HG02852 (cell line): ENCODE results near the gene SMIM1.

Source experiments
- ATAC-seq: cut with Tn5 transposase; IDR thresholded peaks from one replicate; pipeline ENCODE4 v1.9.1; 2021; ENCODE audit warnings: mild to moderate bottlenecking, moderate library complexity; ENCODE audit not compliant: unreplicated experiment

Gene SMIM1

GRCh38 chr1:3775490-3776230 is 3.1 kb downstream of the SMIM1 start:
- no peak for ATAC-seq

- no peak for ATAC-seq
Measured at GRCh38 chr1:3776231-3776961, 3.8 kb downstream of the SMIM1 start.

- ATAC-seq = no peak
Measured at GRCh38 chr1:3777078-3777547, 4.6 kb downstream of the SMIM1 start.

DNA sequence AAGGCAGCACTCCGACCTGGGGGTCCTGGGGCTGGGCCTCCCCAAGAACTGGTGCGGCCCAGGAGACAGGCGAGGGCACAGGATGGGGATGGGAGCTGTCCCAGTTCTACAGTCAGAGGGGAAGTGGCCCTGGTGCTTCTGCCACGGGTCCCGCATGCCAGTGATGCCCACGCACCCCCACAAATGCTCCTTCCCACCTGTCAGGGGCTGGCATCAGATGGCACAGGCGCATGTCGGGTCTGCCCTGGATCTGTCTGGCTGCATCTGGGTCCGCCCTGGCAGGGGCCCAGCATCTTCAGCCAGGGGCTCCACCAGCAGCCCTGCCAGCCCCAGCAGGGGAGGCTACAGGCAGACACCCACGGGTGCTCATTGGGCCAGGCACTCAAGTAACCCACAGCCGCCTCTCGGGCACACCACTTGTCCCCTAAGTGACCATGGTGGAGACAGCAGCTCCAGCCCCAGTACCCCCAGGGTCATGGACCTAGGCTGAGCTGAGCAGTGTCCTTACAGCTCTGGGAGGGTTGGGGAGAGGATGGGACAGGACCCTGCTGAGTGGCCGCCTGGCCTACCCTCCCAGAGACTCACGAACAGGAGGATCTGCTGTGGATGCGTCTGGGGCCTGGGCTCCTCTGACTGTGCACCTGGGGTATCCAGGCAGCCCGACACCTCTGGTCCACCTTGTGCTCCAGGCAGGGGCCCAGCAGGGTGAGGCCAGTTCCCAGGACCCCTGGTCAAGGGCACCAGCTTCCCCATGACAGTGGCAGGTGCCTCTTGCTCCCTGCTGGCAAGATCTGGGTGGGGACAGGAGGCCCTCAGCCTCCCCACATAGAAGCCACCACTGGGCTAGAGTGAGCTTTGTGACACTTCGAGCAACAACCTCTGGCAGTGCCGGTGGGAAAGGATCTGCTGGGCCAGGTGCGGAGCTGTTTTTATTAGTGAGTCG is 5.4 kb downstream of the SMIM1 start:
- no peak for ATAC-seq

- ATAC-seq = no peak
Measured at GRCh38 chr1:3778590-3779264, 6.2 kb downstream of the SMIM1 start.

DNA sequence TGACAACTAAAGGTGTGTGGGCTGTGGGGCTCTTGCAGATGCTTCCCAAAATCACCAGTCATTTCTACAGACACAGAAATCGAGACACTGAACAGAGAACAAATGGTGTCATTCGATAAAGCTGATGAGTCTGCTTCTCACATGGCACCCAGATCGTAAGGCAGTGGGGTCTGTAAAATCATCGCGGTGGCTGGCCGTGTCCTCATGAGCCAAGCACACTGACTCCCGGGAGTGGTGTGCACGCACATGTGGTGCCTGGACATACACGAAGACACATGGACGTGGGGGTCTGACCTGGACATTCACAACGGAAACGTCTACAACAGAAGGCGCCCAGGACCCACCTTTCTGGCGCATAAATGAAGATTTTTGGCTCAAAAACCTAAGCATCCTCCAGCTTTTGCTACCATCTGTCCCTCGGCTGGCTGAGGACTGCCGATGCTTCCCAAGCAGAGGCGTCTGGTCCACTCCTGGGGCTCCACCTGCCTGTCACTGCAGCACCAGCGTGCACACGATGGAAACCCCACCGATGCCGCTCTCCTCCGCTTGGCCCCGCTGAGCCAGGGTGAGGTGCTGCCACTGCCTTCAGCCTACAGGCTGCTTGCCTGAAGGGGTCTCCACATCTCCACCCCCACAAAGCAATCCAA is 6.8 kb downstream of the SMIM1 start:
- ATAC-seq = no peak

DNA sequence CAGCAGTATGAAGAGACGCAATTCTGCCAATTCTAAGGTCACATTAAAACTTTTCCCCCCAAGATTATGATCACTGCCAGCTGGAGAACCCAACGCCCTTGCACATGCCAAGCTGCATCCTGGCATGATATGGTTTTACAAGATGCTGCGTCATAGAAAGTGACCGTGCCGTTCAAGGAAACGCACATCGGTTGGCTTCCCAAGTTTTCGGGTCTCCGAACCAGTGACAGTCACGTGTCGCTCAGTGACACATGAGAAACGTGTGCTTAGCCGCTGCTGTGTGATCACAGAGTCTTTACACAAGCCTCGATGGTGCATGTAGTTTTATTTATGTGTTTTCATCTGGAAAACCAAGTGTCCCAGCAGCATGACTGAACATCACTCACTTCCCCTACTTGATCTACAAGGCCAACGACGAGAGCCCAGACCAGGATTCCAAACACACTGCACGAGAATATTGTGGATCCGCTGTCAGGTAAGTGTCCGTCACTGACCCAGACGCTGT is 7.4 kb downstream of the SMIM1 start:
- ATAC-seq = no peak

DNA sequence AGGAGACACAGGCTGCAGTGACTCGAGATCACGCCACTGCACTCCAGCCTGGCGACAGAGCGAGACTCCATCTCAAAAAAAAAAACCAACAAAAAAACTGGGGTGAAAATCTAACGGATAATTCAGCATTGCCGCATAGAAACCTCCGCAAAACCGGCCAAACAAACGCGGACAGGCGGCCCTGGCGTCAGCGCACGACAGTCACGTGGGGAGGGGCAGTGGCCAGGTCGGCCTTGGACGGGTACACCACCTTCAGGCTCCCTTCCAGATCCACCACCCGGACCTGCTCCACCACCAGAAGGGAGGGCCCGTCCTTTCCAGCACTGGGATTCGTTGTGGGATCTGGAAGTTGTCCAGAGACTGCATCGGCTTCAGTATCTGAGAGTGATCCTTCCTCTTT is 8.4 kb downstream of the SMIM1 start:
- ATAC-seq = no peak

- ATAC-seq = no peak
Measured at GRCh38 chr1:3783651-3784474, 11.3 kb downstream of the SMIM1 start.

- no peak for ATAC-seq
Measured at GRCh38 chr1:3785045-3785444, 12.5 kb downstream of the SMIM1 start.

DNA sequence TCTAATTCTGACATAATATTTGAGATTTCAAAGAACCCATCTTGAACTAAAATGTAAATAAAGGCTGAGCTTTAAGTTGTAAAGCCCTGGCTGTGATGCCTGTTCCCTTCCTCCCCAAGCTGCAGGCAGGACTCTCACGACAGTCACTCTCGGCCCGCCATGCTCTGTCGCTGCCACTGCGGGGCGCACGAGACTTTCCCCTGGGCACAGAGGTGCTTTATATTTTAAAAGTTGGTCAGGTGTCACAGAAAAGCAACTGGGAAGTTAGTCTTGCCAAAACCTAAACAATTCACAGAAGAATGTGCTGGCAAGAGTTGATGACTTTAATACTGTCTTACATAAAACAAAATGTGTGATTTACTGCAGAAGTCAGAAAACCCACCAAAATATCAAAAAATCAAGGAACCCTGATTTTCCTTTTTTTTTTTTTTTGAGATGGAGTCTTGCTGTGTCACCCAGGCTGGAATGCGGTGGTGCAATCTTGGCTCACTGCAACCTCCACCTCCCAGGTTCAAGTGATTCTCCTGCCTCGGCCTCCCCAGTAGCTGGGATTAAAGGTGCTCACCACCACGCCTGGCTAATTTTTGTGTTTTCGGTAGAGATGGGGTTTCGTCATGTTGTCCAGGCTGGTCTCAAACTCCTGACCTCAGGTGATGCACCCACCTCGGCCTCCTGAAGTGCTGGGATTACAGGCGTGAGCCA is 13.1 kb downstream of the SMIM1 start:
- no peak for ATAC-seq

GRCh38 chr1:3786468-3787348 is 14.2 kb downstream of the SMIM1 start:
- ATAC-seq = no peak

GRCh38 chr1:3787349-3787715 is 14.8 kb downstream of the SMIM1 start:
- no peak for ATAC-seq

- ATAC-seq = no peak
Measured at GRCh38 chr1:3787745-3788605, 15.4 kb downstream of the SMIM1 start.

DNA sequence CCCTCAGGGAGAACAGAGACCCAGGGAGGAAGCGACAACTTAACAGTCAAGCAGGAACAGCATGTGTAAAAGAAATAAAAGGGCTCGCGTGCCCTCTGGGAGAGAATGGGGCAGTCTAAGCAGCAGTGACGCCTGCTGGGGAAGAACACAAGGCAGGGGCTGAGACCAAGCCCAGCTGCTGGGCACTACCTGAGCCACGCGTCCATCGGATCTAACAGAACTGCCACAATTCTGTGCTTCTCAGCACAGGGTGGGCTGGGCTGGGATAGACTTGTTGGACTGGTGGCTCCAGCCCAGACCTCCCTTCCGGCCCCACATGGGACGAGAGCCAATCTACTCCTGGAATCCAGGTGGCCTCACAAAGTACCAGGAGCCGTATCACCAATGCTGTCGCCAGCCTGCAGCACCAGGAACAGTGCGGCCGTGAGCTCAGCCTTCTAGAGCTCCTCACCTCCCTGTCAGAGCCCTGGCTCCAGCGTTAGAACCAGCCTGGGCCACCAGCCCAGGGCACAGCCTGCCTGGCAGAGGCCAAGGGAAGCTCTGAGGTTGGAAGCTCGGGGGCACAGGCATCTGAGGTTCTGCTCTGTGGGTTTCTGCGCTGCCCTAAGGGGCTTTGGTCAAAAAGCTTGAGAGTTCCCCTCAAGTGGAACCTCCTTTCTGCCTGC is 16.3 kb downstream of the SMIM1 start:
- ATAC-seq = no peak
